K562 (cell line): Measurements from ENCODE around the gene ROBO2.

Experiments used
- HNRNPL ChIP-seq: fragments of 200-400 bp; formaldehyde crosslinking; IDR thresholded peaks from 2 replicates; pipeline ENCODE4 v1.6.1; 2017; ENCODE audit warnings: low read depth, mild to moderate bottlenecking, low read length
- NR1H2 ChIP-seq: sonication (generic); formaldehyde crosslinking; IDR thresholded peaks from 2 replicates; pipeline ENCODE4 v1.4.0; 2020; ENCODE audit warnings: mild to moderate bottlenecking, missing genetic modification reagents
- PATZ1 ChIP-seq: fragments of 250-450 bp; sonication (Bioruptor Pico); IDR thresholded peaks from 2 replicates; pipeline ENCODE4 v1.5.0; 2020; ENCODE audit warnings: mild to moderate bottlenecking, borderline replicate concordance
- POLR2A ChIP-seq: fragments of 450-650 bp; conservative IDR thresholded peaks from 2 replicates; pipeline ENCODE4 v1.6.1; 2016
- RAD21 ChIP-seq, 2 experiments: fragments of 250-450 bp in 1 of 2; fragments of 450-650 bp in 1 of 2; sonication (Bioruptor Pico) in 1 of 2; formaldehyde crosslinking in 1 of 2; IDR thresholded peaks in 1 of 2; conservative IDR thresholded peaks in 1 of 2; 2 replicates each; pipeline versions ENCODE4 v1.4.0 to v1.8.0; 2020 to 2022; ENCODE audit warnings: mild to moderate bottlenecking in 2 of 2, moderate library complexity in 1 of 2
- SP2 ChIP-seq: IDR thresholded peaks from 2 replicates; pipeline ENCODE4 v1.6.1; 2011; ENCODE audit warnings: mild to moderate bottlenecking, low read depth, low read length, moderate library complexity; ENCODE audit not compliant: poor library complexity, severe bottlenecking; ENCODE audit errors: extremely low read depth
- TF ChIP-seq, protein P1 (sequence below): fragments of 450-650 bp; IDR thresholded peaks from 2 replicates; pipeline ENCODE4 v1.7.1; 2018; ENCODE audit warnings: mild to moderate bottlenecking, low read depth; ENCODE audit not compliant: partially characterized antibody

DNA sequence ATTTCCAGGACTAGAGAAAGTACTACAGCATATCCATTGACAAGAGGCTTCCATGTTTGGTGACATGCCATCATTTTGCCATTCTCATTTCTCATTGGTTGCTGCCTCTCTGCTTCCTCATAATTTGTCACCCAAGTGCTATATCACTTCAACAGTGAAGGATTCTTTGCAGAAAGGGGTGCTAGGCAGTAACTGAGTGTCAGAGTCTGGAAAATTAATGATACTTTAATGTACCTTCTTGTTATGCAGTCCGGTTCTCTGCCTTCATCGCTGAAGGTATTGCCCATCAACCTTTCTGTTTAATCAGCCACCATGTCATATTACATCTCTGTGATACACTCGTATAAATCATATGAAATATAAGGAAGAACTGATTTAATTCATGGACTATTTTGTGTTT is 550.3 kb downstream of the ROBO2 start:
- TF ChIP-seq NR1H2 (CRISPR knock-in tag) (no peak), POLR2A (no peak), PATZ1 (CRISPR knock-in tag) (no peak), HNRNPL (no peak), SP2 (no peak), RAD21 (CRISPR knock-in tag; conservative IDR thresholded peaks at IDR 0.05 in 1 of 2, IDR thresholded peaks at IDR 0.05 in 1 of 2) (no peak)
- TF ChIP-seq, protein P1, sequence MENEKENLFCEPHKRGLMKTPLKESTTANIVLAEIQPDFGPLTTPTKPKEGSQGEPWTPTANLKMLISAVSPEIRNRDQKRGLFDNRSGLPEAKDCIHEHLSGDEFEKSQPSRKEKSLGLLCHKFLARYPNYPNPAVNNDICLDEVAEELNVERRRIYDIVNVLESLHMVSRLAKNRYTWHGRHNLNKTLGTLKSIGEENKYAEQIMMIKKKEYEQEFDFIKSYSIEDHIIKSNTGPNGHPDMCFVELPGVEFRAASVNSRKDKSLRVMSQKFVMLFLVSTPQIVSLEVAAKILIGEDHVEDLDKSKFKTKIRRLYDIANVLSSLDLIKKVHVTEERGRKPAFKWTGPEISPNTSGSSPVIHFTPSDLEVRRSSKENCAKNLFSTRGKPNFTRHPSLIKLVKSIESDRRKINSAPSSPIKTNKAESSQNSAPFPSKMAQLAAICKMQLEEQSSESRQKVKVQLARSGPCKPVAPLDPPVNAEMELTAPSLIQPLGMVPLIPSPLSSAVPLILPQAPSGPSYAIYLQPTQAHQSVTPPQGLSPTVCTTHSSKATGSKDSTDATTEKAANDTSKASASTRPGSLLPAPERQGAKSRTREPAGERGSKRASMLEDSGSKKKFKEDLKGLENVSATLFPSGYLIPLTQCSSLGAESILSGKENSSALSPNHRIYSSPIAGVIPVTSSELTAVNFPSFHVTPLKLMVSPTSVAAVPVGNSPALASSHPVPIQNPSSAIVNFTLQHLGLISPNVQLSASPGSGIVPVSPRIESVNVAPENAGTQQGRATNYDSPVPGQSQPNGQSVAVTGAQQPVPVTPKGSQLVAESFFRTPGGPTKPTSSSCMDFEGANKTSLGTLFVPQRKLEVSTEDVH, result no peak
